ENCODE data around the gene PRKN.
A peak's percentile ranks its signal among the peaks of the same experiment; 100 is the strongest.

DNA sequence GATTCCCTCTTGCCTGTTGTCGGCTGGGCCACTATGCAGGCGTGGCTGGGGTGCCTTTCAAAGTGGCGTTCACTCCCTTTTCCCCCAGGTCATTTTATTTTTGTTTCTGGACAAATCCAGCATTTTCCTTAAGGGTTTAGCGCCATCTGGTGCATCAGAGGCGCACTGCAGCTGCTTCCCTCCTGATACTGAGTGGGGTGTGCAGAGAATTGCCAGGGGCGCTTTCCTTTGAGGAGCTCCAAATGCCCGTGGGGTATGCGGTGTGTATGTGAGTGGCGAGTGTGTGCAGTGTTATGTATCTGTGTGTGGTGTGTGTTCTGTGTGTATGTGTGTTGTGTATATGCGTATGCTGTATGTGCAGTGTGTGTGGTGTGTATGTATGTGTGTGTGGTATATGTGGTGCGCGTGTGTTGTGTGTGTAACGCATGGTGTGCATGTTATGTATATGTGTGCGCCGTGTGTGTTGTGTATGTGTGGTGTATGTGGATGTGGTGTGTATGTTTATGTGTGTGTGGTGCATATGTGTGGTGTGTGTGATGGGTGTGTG lies 1353.6 kb downstream of the PRKN start:
- TF ChIP-seq, protein P1, sequence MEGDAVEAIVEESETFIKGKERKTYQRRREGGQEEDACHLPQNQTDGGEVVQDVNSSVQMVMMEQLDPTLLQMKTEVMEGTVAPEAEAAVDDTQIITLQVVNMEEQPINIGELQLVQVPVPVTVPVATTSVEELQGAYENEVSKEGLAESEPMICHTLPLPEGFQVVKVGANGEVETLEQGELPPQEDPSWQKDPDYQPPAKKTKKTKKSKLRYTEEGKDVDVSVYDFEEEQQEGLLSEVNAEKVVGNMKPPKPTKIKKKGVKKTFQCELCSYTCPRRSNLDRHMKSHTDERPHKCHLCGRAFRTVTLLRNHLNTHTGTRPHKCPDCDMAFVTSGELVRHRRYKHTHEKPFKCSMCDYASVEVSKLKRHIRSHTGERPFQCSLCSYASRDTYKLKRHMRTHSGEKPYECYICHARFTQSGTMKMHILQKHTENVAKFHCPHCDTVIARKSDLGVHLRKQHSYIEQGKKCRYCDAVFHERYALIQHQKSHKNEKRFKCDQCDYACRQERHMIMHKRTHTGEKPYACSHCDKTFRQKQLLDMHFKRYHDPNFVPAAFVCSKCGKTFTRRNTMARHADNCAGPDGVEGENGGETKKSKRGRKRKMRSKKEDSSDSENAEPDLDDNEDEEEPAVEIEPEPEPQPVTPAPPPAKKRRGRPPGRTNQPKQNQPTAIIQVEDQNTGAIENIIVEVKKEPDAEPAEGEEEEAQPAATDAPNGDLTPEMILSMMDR (IDR thresholded peaks at IDR 0.05), result peak; percentile 82 to 98 (median 92)
- TF ChIP-seq POLR2A (IDR thresholded peaks at IDR 0.05), result no peak

Data from thyroid gland (tissue), 4 donors.